GM19023 (cell line): ENCODE measurements around the gene CCER1.
"Not testable (repeated sequence)": the region's sequence is repeated elsewhere in the genome, so short reads cannot be mapped to it uniquely, and the experiment has no call there.

Source experiments
- ATAC-seq: cut with Tn5 transposase; IDR thresholded peaks from one replicate; pipeline ENCODE4 v1.9.1; 2021; ENCODE audit warnings: mild to moderate bottlenecking, moderate library complexity; ENCODE audit not compliant: unreplicated experiment

The CCER1 gene

DNA sequence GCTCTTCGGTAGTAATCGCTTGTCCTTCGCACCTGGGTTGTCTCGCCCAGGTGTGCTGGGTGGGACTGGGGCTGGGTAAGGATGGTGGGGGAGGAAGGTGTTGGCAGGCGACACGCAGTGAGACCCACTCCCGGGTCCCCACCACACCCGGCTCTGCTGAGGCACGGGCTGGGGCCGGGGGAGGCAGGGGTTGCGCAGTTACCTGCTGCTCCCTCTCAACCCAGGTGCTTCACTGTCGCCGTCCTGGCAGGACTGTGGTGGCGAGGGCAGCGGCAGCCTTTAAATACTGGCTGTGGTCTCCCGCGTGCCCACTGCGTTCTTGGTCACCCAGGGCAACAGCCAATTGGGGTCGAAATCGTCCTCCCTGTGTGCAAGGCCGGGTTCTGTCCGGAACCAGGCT, at the start of gene CCER1:
Gene CCER1 (minus strand): TSS at position 256 of the 400 bp plus-strand sequence. CDS start 434 bp downstream, outside the sequence.
- no peak for ATAC-seq

DNA sequence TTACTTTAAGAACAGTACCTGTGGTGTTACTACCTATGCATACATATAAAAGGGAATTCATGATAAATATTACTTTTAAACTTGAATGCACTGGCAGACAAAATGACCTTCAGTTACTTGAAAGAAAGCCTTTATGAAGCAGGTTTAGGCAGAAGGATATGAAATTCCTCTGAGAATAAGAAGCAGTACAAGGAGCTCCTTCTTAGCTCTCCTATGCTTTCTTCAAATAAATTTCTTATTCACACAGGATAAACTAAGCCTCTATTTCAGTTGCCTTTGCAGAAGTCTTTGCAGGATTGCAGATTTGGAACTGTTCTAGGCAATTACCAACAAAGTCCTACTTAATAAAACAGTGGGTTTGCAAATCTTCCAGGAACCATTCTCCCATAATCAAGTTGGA, 48.8 kb upstream of the CCER1 start:
- ATAC-seq, result no peak

DNA sequence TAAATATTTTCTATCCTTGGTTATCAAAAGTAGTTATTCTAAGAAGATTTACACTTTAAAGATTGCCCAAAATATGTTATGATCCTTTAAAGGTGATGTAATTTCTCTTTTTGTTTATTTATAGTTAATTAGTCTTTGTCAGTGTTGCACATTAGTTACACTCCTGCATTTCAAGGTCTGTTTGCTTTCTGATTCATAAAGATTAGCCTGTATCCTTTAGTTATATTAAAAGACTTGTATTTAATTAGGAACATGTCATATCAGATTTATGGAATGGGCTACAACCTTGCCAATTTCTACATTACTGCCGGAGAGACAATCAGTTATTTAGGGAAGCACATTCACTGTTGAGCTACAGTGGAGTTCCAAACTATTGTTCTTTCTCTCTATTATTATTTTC, 46.3 kb upstream of the CCER1 start:
- no peak for ATAC-seq

DNA sequence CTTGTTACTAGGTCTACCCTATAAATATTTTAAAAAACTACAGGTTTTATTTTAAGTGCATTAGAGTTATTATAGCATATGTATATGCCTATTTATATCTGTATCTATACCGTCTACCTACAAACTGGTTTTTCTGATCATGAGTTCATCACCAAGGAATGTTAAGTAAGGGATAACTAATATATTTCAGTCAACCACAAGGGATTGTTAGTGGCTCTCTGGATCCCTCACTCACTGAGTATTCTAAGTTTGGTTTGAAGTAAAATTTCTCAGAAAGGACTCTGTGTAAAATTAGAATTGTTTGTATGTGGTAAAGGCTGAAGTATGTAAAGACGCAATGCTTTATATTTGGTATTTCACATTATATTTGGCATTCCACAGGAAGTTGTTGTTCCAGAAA, 45.0 kb upstream of the CCER1 start:
- ATAC-seq, result no peak

- ATAC-seq, result no peak
Observed at GRCh38 chr12:90999527-90999926, 44.6 kb upstream of the CCER1 start.

- no peak for ATAC-seq
Observed at GRCh38 chr12:90995010-90995409, 40.0 kb upstream of the CCER1 start.

- no peak for ATAC-seq
Observed at GRCh38 chr12:90991952-90992465, 37.0 kb upstream of the CCER1 start.

DNA sequence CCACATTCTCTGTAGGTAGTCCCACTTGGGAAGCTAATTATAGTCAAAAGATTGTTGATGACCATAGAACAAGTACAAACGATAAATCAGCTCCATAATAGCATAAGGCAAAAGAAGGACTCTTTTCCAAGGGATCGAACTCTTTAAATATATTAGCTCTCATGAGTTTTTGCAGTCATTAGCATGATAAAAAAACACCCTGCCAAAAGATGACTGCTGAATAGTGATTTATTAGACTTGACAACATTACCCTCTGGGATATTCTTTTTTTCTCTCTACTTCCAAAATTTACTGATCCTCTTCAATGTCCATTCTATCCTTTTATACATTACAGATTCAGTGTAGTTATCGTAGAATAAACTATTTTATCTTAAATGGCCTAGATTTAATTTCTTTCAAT, 35.6 kb upstream of the CCER1 start:
- ATAC-seq, result no peak

DNA sequence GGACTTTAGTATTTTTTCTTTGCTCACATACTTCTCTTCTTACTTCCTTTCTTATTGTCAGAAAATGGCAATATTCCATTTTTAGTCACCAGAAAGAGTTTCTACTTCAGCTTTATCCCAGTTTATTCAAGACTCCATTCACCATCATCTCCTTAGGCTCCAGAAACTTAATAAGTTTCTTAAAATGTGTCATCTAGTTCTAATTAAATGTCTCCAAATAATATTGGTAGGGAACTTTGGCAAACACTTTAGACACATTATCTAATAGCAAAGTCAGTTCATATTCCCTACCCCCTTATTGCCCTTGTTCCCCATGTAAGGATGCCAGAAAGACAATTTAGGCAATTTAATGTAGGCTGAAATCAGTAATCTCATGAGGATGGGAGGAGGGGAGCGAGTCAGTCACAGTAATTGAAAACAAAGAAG, 34.7 kb upstream of the CCER1 start:
- ATAC-seq, result no peak

GRCh38 chr12:90987520-90987919, 32.5 kb upstream of the CCER1 start:
- no peak for ATAC-seq

- no peak for ATAC-seq
Observed at GRCh38 chr12:90987101-90987500, 32.1 kb upstream of the CCER1 start.

DNA sequence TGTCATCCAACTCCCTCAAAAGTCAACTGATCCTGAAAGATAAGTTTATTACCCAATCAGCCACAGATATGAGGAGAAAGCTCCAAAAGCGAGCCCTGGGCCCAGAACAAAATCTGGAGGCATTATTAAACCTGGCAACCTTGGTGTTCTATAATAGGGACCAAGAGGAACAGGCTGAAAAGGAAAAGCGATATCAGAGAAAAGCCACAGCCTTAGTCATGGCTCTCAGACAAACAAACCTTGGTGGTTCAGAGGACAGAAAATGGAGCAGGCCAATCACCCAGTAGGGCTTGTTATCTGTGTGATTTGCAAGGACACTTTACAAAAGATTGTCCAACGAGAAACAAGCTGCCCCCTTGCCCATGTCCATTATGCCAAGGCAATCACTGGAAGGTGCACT, 30.4 kb upstream of the CCER1 start:
- ATAC-seq, result not testable (repeated sequence)

DNA sequence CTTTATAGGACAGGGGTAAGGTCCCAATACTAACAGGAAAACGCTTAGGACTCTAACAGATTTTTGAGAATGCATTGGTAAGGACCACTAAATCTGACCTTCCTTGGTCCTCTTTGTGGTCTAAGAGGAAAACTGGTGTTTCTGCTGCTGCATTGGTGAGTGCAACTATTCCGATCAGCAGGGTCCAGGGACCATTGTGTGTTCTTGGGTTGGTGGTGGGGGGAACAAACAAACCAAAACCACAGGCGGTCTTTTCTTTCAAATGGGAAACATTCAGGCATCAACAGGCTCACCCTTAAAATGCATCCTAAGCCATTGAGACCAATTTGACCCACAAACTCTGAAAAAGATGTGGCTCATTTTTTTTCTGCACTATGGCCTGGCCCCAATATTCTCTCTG, 29.1 kb upstream of the CCER1 start:
- ATAC-seq, result no peak

DNA sequence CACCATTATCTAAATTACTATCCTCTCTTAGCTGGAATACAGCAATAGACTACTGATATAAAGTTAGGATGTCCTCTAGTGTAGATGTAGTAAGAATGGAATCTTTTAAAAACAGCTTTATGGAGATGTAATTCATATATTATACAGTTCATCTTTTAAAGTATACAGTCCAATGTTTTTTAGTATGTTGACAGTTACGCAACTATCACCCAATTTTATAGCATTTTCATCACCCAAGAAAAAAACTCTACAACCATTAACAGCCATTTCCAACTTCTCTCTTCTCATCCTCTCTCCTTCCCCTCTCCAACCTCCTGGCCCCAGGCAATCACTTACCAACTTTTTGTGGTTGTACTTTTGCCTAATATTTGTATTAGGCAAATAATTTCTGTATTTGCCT, 27.2 kb upstream of the CCER1 start:
- ATAC-seq, result no peak

DNA sequence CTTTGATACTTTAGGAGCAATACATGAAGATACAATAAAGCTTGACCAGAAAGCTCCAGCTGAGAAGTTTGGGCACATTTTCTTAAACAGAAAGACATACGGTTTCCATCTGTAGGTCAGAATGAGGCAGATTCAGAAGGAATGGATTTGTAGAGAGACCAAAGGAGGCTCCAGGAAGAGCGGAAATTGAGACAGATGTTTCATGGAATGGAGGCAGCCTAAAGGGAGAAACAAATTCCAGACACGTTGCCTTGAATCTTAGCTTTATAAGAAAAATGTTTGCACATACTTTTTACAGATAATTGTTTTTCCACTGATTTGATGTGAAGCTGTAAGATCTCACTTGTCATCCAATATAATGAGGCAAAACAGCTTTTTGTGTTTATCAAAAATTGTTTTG, 25.0 kb upstream of the CCER1 start:
- no peak for ATAC-seq

GRCh38 chr12:90979019-90979418, 24.0 kb upstream of the CCER1 start:
- no peak for ATAC-seq

DNA sequence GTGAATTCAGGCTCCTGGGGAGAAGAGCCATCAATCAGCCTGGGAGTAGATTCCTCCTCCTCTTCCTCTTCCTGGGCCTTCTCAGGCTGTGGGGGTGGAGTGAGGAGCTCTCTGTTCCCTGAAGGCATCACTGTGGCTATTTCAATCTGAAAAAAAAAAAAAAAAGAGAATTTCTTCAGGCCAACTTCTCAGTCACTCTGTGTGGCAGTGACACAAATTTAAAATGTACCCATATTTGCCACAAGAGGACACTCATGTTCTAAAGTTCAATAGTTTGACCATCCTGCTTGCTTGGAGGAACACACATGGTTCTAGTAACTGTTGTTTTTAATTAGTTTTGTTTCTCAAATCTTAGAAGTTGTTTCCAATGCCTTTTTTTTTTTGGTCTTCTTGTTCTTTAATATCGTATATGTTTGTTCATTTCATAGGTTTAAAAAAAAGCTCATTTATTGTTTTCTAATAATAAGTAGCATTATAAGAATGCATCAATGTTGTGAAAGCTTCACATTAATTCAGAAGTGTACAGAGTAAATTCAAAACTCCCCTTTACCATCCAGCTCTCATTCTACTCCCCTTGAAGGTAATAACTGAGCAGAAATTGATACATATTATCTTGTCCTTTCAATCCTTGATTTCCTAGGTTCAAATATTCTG, 23.3 kb upstream of the CCER1 start:
- peak; percentile 83 for ATAC-seq

DNA sequence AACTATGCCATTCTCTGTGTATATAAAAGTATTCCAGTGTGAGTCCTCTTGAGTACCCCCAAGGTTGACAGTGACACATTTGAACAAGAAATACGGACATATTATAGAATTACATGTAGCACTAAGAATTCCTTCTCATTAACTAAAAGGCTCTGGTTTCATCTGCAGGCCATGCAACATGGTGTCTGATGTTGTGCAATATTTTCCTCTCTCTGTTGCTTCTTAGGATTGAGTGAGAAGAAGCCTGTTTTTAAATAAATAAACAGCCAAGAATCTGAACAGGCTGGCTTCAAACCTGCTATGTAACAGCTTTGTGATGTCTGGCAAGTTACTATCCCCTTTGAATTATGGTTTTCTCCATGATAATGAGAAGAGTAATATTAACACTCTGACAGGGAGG, 22.2 kb upstream of the CCER1 start:
- no peak for ATAC-seq

DNA sequence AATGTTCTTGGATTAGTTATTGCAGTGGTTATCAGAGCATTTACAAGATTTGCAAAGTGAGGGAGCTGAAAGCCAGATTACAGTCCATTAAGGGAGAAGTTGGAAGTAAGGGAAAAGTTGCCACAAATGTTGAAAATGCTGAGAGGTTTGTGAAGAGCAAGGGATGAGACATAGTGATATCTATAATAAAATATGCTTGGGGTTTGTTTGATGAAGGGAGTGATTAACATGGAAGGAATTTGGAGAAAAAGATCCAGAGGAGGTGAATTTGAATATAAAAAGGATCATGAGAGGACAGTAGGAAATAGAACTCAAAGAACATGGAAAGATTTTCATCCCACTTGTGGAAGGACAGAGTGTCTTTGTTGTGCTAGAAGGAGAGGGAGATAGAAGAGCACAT, 19.3 kb upstream of the CCER1 start:
- ATAC-seq, result no peak

DNA sequence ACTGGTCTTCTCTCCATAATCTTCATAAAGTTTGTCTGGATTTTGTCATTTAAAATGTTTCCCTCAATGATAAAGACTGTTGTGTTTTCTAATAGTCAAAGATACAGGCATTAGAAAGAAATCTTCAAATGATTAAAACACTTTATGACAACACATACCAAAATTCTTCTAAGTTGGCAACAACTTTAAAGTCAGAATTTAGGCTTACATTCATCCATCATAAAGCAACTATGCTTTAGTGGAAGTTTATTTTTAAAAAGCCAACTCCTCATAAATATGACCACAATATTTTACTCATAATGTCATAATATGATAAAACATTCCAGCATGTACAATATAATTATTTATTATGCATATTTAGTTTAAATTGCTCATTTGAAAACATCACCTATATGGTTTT, 17.2 kb upstream of the CCER1 start:
- no peak for ATAC-seq

- no peak for ATAC-seq
Observed at GRCh38 chr12:90970911-90971310, 15.9 kb upstream of the CCER1 start.

GRCh38 chr12:90970471-90970870, 15.5 kb upstream of the CCER1 start:
- ATAC-seq, result no peak

DNA sequence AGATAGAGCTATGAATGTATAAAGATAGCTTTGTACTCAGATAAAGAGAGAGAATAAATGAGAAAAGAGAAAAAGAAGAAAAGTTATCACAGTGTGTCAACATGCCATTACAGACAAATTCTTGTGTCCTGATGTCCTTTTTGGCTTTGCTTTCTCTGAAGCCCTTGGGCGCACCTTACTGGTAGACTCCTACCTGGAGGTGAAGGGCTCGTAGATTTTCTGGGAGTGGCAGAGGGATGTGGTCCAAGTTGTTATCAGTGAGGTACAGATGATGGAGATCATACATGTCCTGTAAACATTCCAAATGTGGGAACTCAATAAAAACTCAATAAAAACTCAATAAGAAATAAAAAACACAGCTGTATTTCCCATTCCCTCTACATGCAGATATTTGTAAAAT, 14.9 kb upstream of the CCER1 start:
- no peak for ATAC-seq
